HG02884 (cell line): Measurements from ENCODE around the gene IL16.

Experiments used
- ATAC-seq: cut with Tn5 transposase; IDR thresholded peaks from one replicate; pipeline ENCODE4 v1.9.1; 2021; ENCODE audit warnings: mild to moderate bottlenecking, moderate library complexity; ENCODE audit not compliant: unreplicated experiment

IL16 gene

DNA sequence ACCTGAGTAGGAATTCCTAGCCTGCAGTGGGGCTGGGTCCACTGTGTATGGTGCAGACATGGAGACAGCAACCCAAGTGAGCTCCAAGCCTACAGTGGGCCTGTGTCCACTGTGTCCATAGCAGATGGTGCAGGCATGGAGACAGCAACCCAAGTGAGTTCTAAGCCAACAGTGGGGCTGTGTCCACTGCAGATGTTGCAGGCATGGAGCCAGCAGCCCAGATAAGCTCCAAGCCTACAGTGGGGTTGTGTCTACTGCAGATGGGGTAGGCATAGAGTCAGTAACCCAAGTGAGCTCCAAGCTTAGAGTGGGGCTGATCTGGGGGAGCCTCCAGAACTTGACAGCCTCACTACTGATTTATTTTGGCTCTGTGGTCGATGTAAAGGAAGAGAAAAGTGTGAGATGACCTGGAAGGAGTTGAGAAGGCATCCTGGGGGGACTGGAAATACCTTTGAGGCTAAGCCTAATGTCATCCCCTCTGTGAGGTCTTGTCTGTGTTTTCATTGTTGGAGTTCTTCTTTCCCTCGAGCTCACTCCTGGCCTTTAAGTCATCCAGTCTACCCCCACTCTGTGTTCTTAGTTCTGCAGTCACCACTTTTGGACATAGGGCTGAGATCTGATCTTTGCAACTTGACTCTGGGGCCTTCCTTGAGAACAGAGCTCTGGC, 22.4 kb upstream of the IL16 start:
- ATAC-seq, result no peak

DNA sequence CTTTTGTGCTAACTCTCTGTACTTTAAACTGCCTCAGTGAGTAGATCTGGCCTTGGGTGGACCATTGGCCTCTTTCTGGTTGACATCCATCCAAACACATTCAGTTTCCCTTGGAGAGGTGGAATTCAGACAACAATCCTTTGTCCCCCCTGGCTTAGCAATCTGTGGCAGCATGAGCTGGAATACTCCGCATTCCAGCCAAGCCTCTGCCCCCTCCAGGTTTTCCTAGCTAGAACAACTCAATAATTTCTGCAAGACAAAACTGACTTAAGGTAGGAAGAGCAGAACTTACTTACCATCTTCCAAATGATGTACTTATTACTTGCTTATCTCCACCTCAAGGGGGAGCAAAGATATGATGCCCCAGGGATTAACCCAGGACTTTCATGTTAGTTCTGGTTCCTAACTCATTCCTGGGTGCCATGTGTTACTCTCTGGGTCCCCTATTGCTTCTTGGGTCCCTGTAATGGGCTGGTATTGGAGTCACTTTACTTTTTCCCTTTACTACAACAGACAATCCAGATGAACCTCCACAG, 21.8 kb upstream of the IL16 start:
- no peak for ATAC-seq

DNA sequence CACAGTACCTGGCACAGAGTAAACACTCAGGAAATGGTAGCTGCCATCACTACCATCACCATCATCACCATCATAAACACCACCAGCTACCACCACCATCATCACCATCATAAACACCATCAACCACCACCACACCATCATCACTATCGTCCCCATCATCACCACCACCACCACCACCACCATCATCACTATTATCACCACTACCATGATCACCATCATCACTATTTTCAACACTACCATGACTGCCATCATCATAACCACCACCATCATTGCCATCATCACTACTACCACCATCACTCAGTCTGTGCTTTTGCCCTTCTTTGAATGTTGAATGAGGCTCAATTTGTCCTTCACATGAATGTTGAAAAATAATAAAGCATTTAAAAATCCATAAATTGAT, 21.2 kb upstream of the IL16 start:
- ATAC-seq, result no peak

DNA sequence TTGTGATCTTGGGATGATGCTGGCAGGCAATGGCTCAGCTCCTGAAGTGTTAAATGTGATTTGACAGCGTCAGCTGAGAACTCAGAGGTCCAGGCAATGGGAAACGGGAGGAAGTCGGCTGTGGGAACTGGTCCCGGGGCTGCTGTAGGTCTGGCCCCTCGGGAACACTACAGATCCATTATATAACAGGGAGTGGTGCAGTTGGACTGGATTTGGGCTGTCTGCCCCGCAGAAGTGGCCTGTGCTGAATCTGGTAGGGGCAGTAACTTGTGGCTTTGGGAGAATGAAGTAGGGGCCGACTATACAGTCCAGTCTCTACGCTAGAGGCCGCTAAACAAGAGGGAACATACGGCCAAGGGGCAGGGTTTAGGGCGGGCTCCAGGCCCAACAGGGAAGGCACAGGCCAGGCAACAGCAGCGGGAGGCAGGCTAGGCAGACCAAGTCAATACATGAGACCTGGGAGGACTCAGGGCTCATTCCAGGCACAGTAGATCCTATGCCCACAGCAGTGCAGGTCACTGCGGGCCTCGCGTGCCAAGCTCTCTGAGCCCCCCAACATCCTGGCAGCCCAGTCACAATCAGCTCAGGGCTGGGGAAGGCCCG, 20.3 kb upstream of the IL16 start:
- no peak for ATAC-seq

DNA sequence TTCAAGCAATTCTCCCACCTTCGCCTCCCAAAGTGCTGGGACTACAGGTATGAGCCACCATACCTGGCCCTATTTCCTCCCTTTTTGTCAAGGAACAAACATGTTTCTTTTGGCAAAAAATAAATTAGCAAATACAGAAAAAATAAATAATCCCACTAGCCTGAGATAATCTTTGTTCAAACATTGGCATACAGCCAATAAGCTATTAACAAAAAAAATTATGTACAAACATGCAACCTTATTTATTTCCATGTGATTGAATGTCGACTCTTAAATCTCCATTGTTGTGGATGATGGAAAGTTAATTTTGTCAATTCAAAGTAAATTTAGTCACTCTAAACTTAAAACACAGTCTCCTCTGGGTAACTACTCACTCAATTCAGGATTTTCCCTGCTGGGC, 18.3 kb upstream of the IL16 start:
- no peak for ATAC-seq

DNA sequence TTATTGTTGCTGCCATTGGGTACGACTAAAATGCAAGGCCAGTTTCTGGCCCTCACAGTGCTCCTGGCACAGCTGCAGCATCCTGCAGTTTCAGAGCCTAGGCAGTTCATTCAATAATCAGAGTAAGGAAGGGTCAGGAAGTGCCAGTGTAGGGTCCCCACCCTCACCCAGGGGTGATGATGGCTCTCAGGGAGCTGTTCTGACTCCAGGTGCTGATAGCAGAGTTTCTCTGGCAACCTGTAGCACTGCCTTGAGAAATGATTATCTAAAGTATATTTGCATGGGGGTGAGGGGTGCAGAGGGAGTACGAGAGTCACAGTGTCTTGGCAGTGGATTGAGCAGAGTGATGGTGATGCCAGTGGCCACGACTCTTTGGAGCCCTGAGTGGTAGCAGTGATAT, 15.5 kb upstream of the IL16 start:
- no peak for ATAC-seq

DNA sequence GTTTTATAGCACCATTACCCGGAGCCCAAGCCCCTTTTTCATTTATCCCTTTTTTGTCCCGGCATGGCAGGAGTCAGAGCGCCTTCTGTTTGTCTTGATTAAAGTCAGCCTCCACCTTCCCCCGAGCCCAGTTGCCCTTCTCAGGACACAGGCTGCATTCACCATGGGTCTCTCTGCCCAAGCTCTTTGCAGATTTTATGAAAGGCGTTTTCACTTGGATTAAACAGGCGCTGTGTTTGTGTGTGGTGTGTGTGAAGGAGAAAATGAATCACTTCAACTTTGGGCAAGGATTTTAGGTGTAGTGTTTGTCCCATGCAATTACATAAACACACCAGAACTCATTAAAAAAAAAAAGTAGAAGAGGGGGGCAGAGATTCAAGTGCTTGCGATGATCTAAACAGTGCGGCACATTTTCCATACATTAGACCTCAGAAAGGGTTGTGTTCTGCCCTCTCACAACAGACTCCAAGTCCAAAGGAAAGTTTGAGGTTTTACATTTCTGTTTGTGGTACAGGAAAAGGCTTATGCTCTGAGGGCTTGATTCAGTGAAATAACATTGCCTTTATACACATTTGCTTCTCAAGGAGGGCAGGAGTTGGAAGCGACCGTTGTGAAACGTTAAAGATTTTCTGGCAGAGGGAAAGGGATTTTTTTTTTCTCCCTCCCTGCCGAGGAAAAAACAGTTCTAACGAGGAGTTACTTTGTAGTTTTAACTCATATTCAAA, 14.5 kb upstream of the IL16 start:
- no peak for ATAC-seq

DNA sequence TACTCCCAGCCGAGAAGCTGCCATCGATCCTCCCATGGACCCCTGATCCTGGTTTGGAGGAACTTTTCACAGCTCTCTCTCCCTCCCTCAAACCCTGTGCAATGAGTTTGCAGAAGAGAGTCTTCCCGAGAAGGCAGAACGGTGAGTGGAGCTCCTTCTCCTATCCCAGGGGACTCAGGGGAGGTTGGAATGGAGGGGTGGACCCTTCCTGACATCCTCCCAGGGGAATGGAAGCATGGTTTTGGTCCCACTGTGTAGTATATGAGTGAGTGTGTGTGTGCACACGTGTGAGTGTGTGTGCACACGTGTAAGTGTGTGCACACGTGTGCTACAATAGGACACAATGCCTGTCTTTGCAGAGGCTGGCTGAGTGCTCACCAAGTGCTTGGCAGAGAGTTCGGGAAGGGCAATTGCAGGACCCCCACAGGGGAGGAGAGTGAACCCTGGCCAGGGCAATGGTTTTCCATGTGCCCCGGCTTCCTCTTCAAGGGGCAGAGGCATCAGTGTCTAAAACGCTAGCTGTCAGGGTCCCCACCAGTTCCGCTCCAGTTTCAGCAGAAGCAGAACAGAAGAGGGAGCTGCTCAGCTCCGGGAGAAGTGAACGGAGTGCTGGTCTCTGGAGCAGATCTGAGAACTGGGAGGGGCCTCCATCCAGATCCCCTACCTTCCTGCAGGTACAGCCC, 13.8 kb upstream of the IL16 start:
- no peak for ATAC-seq

DNA sequence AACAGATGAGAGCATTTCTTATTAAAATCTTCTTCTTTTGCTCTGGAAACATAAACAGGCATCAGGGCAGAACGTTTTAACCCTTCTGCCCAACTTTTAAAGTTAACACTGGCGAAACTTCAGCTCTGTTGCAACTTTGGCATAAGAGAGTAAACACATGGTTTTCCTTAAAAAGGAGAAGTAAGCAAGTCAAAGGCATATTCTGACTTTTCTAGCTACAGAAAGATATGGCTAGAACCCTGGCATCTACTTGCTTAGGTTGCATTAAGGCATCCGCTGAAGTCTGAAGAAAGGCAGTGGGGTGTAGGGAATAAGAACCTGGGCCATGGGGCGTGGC, 13.3 kb upstream of the IL16 start:
- ATAC-seq, result no peak

DNA sequence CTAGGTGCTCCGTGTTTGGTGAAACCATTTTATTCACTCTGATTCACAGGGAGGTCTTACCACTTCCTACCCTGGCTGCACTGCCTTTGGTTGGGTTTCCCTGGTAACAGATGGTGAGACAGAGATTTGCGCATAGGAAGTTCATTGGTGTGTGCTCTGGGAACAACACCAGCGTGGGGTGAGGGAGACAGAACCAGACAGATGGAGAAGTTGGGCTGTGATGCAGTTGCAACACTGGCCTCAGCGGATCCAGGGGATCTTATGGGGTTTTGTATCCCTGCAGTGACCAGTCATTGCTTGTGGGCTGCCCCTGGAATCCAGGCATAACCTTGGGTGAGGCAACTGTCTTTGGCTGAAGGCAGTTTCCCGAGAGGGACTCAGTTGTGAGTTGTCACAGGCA, 12.5 kb upstream of the IL16 start:
- ATAC-seq, result no peak

DNA sequence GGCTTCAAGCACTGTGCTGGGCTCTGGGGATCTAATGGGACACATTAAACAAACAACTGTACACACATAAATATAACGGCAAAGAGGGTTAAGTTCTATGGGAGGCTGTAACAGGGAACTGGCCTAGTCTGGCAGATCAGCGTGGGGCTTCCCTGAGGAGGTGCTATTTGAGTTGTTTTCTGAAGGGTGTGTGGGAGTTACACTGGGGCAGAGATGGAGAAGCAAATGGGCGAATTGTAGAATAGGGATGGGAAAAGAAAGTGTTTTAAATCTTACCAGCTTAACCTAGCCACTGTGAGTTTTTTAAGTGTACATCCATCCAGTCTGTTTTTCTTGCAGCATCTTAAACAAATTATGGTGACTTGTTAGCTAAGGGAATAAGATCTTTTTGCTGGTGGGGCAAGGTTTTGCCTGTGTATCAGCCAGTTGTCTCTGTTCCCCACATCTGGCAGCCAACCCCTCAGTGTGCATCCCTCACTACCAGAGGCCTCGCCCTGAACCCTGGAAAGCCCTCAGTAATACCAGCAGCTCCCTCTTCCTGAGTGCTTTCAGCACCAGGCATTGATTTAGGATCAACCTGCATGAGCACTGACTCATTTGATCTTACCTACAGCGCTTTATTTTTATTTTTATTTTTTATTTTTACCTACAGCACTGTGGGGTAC, 10.9 kb upstream of the IL16 start:
- ATAC-seq, result no peak

DNA sequence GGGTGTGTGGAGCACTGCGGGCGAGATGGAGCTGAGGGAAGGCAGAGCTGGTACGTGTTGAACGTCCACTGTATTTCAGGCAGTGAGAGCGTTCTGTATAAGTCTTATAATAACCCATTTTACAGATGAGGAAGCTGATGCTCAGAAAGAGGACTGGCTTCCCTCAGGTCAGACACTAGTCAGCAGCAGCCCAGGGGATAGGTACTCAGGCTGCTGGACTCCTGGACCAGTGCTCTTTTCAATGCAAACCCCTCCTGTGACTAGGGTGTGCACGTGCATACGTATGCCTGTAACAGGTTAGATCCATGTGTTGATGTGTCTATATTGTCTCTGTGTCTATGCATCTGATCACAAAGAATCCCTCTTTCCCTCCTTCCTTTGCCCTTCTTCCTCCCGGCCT, 8.3 kb upstream of the IL16 start:
- no peak for ATAC-seq

DNA sequence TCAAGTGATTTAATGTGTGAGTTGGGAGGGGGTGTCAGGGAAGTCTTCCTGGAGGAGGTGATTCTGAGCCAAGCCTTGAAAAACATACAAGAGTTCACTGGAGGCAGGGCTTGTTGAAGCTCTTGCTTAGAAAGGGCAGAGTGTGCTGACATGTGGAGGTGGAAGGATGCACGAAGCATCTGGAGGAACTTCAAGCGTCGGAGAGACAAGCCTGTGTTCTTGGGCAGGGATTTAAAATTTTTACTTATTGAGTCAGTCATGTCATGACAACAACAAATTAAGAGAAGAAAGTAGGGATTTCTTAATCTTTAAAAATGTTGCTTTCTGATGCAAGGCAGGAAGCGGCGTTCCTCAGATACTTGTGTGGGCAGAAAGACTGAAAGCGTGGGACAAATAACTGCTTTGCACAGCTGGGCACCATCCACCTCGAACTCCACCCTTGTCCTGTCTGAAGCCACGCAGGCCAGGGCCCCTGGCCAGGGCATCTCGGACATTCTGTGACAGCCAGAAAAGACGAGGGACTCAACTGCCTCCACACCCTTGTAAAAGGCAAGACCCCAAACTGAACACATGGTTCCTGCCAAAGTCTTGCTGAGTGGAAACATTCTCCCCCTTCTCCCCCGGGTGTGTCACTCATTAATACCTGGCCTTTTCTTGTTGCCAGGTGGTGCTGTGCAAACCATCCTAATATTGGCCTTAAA, 6.9 kb upstream of the IL16 start:
- ATAC-seq, result no peak

DNA sequence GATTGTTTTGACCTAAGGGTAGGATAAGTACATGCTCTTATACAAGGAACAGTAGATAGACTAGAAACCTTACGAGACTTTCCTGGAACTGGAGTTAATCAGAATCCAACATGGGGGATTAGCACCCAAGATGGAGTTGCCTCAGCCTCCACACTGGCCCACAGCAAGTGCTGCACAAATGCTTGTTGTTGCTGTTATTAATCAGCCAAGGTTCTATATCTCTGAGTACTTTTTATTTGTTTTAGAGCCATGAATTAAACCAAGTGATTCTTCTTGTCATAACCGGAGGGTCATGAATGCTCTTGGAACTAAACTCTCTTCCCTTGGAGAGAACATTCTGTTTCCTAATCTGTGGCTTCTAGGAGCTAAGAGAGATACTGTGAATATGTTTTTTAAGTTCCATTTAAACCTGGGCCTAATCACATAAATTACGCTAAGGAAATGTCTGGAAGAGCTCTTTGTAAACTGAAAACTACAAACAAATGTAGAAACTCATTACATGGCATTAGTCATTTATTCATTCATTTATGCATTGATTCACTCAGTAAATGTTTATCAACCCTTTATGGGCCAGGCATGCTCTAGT, 5.7 kb upstream of the IL16 start:
- no peak for ATAC-seq

DNA sequence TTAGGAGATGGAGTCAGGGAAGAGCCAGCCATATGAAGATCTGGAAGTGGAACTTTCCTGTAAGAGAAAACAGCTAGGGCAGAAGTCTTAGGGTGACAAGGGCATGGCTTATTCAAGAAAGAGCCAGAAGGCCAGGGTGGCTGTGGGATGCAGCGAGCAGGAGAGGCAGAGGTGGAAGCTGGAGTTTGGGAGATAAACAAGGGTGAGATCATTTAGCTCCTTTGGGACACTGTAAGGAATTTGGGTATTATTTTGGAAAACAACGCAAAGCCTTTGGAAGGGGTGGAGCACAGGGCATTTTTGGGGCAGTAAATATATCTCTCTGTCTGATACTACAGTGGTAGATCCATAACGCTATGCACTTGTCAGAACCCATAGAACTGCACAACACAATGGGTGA, 5.0 kb upstream of the IL16 start:
- no peak for ATAC-seq

DNA sequence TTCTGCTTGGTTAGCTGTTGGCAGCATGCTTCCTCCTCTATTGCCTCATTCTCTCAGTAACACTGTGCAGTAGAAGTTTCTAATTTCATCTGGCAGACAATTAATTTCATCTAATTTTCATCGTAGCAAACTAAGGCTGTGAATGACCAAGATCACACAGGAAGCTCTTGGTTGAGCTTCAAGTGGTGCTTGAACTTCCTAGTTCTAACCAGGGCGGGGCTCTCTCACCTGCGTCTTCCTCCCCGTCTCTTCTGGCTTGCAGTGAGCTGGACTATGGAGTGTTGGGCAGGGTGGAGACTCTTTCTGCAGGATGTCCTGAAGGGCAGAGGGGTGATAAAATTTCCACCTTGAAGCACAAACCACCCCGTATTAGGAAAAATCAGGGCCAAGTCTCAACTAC, 2.0 kb upstream of the IL16 start:
- no peak for ATAC-seq

DNA sequence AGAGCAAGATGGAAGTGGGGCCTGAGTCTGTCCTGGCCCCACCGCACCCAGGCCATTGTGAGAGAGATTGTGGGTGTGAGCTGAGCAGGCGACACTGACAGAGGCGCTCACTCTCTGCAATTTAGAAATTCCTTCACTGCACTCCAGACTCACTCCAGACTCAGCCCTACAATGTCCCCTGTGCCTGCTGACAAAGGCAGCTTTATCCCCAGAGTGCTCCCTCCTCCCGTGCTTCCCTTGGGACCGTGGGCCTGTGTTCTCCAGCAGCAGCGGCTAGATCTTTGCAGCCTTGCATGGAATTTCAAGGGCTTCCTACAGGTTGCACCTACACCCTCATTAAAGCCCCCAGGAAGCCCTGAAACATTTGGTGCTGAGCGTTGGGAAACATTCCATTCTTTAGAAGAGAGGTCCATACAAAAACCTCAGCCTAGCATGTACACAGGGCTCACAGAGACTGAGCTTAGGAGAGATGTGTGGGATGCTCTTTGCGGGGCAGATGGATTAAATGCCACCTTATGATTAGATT, 1.3 kb upstream of the IL16 start:
- ATAC-seq, result no peak

DNA sequence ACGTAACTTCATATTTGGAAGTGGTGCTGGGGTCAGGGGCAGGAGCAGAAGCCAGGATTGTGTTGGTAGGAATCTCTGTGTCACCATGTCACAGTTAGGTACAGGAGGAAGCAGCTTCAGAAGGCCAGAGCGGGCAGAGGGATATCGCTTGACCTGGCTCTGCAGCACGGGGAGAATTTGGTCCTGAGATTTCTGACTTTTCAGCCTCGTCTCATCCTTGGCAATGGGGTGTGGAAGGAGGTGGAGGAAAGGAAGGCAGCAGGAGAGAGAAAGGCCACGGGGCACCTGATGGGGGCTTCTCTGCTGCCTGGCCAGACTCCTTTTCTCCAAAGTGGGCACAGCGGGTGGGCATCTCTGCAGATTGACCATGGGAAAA, 564 bp downstream of the IL16 start:
- no peak for ATAC-seq

DNA sequence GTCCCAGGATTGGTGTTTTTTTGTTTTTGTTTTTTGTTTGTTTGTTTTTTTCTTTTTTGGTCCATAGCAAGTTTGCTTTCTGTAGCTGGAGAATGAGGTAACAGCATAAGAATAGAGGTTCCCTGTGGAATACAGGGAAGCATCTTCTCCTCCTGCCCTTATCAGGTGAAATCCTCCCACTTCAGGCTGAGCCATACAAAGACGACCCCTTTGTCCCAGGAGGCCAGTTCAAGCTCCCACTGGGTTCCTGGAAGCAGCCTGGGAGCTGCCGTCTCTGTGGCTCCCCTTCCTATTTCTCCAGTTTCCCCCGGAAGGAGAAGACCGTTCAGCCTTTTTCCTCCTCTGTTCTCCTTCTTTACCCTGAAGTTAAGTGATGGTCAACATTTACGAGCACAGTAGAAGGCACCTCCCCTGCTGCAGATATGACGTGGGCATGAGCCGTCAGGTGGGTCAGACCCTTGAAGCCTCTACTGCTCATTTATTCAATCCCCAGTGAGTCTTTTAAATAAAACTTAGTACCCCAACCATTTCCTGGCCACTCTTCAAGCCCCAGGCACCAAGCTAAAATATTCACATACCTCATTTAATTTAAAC, 1.1 kb downstream of the IL16 start:
- ATAC-seq, result no peak
